ENCODE measurements around the gene SKP2.
A peak's percentile ranks its signal among the peaks of the same experiment; 100 is the strongest.

SKP2 gene

GRCh38 chr5:36177715-36178523, 26.0 kb downstream of the SKP2 start:
- Histone ChIP-seq H3K36me3 (replicated peaks; ENCODE audit: low read depth, low read length) (peaks cover 29% of the 10 kb centered on the region), H3K4me1 (ENCODE audit: low read length) (peaks cover 11% of the 10 kb centered on the region), H3K9me3 (ENCODE audit: insufficient read depth, low read length) (no peaks in the 10 kb centered on the region), H3K4me3 (ENCODE audit: low read length) (no peak overlapping the region), H4K20me1 (ENCODE audit: insufficient read depth, low read length) (no peaks in the 10 kb centered on the region; the same call in 1 of the 2 replicates), H3K27ac (ENCODE audit: low read length) (no peak overlapping the region), H3K27me3 (ENCODE audit: low read depth, low read length) (no peaks in the 10 kb centered on the region), H2AFZ (ENCODE audit: low read depth, low read length) (no peak overlapping the region), H3K4me2 (ENCODE audit: low read length) (0 out of 2 replicates have a peak overlapping the region, but pooled peaks have one; percentile 21), H3K9ac (ENCODE audit: low read length) (no peak overlapping the region), H3K79me2 (ENCODE audit: low read length) (no peaks in the 10 kb centered on the region)
- TF ChIP-seq EZH2phosphoT487 (IDR thresholded peaks at IDR 0.05; ENCODE audit: low read depth) (no peak), CTCF (IDR thresholded peaks at IDR 0.05; ENCODE audit: low read depth, low read length) (peak; percentile 48)

- no peaks in the 10 kb centered on the region for H3K79me2 ChIP-seq (ENCODE audit: low read length)
- peaks cover 11% of the 10 kb centered on the region for H3K4me1 ChIP-seq (ENCODE audit: low read length)
- no peak overlapping the region for H3K4me2 ChIP-seq (ENCODE audit: low read length)
- no peak overlapping the region for H3K27ac ChIP-seq (ENCODE audit: low read length)
- peaks cover 25% of the 10 kb centered on the region for H3K36me3 ChIP-seq (replicated peaks; ENCODE audit: low read depth, low read length)
- H4K20me1 ChIP-seq (ENCODE audit: insufficient read depth, low read length): no peaks in the 10 kb centered on the region; the same call in 1 of the 2 replicates
- no peaks in the 10 kb centered on the region for H3K9me3 ChIP-seq (ENCODE audit: insufficient read depth, low read length)
- H3K27me3 ChIP-seq (ENCODE audit: low read depth, low read length): no peaks in the 10 kb centered on the region
- TF ChIP-seq CTCF (IDR thresholded peaks at IDR 0.05; ENCODE audit: low read depth, low read length): no peak
- no peak overlapping the region for H3K9ac ChIP-seq (ENCODE audit: low read length)
- H2AFZ ChIP-seq (ENCODE audit: low read depth, low read length): no peak overlapping the region
- H3K4me3 ChIP-seq (ENCODE audit: low read length): no peak overlapping the region
Measured at GRCh38 chr5:36178524-36178890, 26.6 kb downstream of the SKP2 start.

GRCh38 chr5:36179950-36180349, 28.0 kb downstream of the SKP2 start:
- no peak for TF ChIP-seq CTCF (IDR thresholded peaks at IDR 0.05; ENCODE audit: low read depth, low read length)
- no peak for TF ChIP-seq EZH2phosphoT487 (IDR thresholded peaks at IDR 0.05; ENCODE audit: low read depth)
- H3K4me1 ChIP-seq (ENCODE audit: low read length): peaks cover 11% of the 10 kb centered on the region
- H4K20me1 ChIP-seq (ENCODE audit: insufficient read depth, low read length): no peaks in the 10 kb centered on the region; the same call in 1 of the 2 replicates
- no peak overlapping the region for H3K9ac ChIP-seq (ENCODE audit: low read length)
- H2AFZ ChIP-seq (ENCODE audit: low read depth, low read length): no peak overlapping the region
- H3K4me3 ChIP-seq (ENCODE audit: low read length): no peak overlapping the region
- no peaks in the 10 kb centered on the region for H3K27me3 ChIP-seq (ENCODE audit: low read depth, low read length)
- H3K9me3 ChIP-seq (ENCODE audit: insufficient read depth, low read length): no peaks in the 10 kb centered on the region
- no peak overlapping the region for H3K27ac ChIP-seq (ENCODE audit: low read length)
- peaks cover 21% of the 10 kb centered on the region for H3K36me3 ChIP-seq (replicated peaks; ENCODE audit: low read depth, low read length)
- H3K79me2 ChIP-seq (ENCODE audit: low read length): no peaks in the 10 kb centered on the region
- H3K4me2 ChIP-seq (ENCODE audit: low read length): no peak overlapping the region

GRCh38 chr5:36180556-36181350, 28.8 kb downstream of the SKP2 start:
- Histone ChIP-seq H3K4me2 (ENCODE audit: low read length) (no peak overlapping the region), H3K27ac (ENCODE audit: low read length) (no peak overlapping the region), H3K36me3 (replicated peaks; ENCODE audit: low read depth, low read length) (peaks cover 21% of the 10 kb centered on the region), H3K9ac (ENCODE audit: low read length) (no peak overlapping the region), H3K4me3 (ENCODE audit: low read length) (no peak overlapping the region), H3K27me3 (ENCODE audit: low read depth, low read length) (no peaks in the 10 kb centered on the region), H3K4me1 (ENCODE audit: low read length) (peaks cover 11% of the 10 kb centered on the region), H4K20me1 (ENCODE audit: insufficient read depth, low read length) (no peaks in the 10 kb centered on the region), H2AFZ (ENCODE audit: low read depth, low read length) (no peak overlapping the region), H3K79me2 (ENCODE audit: low read length) (no peaks in the 10 kb centered on the region), H3K9me3 (ENCODE audit: insufficient read depth, low read length) (no peaks in the 10 kb centered on the region)
- TF ChIP-seq CTCF (IDR thresholded peaks at IDR 0.05; ENCODE audit: low read depth, low read length): no peak
- TF ChIP-seq EZH2phosphoT487 (IDR thresholded peaks at IDR 0.05; ENCODE audit: low read depth): no peak
